HCT116 (cell line): ENCODE data around the gene CNBD2. TPM values are rescaled to one million over a fixed set of nuclear protein-coding genes. Genes with fewer than 3 reads are reported as not detected.

Source experiments
- ATAC-seq: fragments of 200-7000 bp; cut with Tn5 transposase; 2 replicates; pipeline ENCODE4 v1.9.1; 2020; ENCODE audit warnings: mild to moderate bottlenecking, moderate library complexity
- BruUV-seq: library from RNA; stranded (reverse); fragments of 400-500 nt; replicated peaks from 2 replicates; lab custom pipeline; 2021; lab: Mats Ljungman, UMichigan
- CTCF ChIA-PET: fragments of 300-600 bp; sonication (Branson Sonifier 250); formaldehyde crosslinking; loops from one replicate; lab custom pipeline; 2021; ENCODE audit warnings: antibody characterized with exemption; lab: Charles Lee
- POLR2A ChIA-PET: fragments of 300-600, 350-600 bp; sonication (Branson Sonifier 250); formaldehyde crosslinking; loops from one replicate; lab custom pipeline; 2021; ENCODE audit warnings: antibody characterized with exemption; lab: Charles Lee
- RAD21 ChIA-PET, 2 experiments: fragments of 300-600 bp; sonication (Branson Sonifier 250); formaldehyde crosslinking; loops; one replicate each; lab custom pipeline; 2023; ENCODE audit warnings: low total read pairs in 2 of 2; ENCODE audit not compliant: uncharacterized antibody in 2 of 2, unreplicated experiment in 2 of 2, low non-redundant PET in 1 of 2; lab: Charles Lee
- DNase-seq: peaks from one replicate; pipeline ENCODE4 v3.0.0-alpha.2; 2010; ENCODE audit warnings: low read depth, low spot score
- H2AFZ ChIP-seq: fragments of 200-600 bp; shearing (Covaris generic), sonication (generic); 2 replicates; pipeline ENCODE4 v1.6.1; 2017; ENCODE audit warnings: low read depth, mixed run types, mixed read lengths, antibody characterized with exemption, low read length; ENCODE audit not compliant: poor library complexity, severe bottlenecking
- H3K27ac ChIP-seq: 2 replicates; pipeline ENCODE4 v1.5.1; 2012; ENCODE audit warnings: low read depth, low read length
- H3K27me3 ChIP-seq: fragments of 200-600 bp; sonication (generic); 2 replicates; pipeline ENCODE4 v1.6.1; 2016; ENCODE audit warnings: mixed run types, low read length, mixed read lengths; ENCODE audit not compliant: insufficient read depth
- H3K36me3 ChIP-seq, 2 experiments: fragments of 200-500 bp in 1 of 2; fragments of 200-600 bp in 1 of 2; sonication (Bioruptor generic) in 1 of 2; sonication (generic) in 1 of 2; 2 replicates each; pipeline versions ENCODE4 v1.5.1 to v1.6.1; 2014 to 2016; ENCODE audit warnings: low read length in 2 of 2, inconsistent platforms in 1 of 2, mixed read lengths in 1 of 2, mixed run types in 1 of 2; ENCODE audit not compliant: insufficient read depth in 2 of 2, control insufficient read depth in 1 of 2
- H3K4me1 ChIP-seq, 2 experiments: fragments of 200-600 bp in 1 of 2; sonication (generic) in 1 of 2; 2 replicates each; pipeline versions ENCODE4 v1.5.1 to v1.6.1; 2012 to 2017; ENCODE audit warnings: low read length in 2 of 2, inconsistent platforms in 1 of 2, mild to moderate bottlenecking in 1 of 2, mixed read lengths in 1 of 2, mixed run types in 1 of 2, moderate library complexity in 1 of 2; ENCODE audit not compliant: insufficient read depth in 2 of 2, control insufficient read depth in 1 of 2
- H3K4me2 ChIP-seq: fragments of 200-600 bp; sonication (generic); 2 replicates; pipeline ENCODE4 v1.6.1; 2017; ENCODE audit warnings: mixed run types, low read length, mixed read lengths
- H3K4me3 ChIP-seq, 2 experiments: fragments of 200-600 bp in 1 of 2; sonication (generic) in 1 of 2; replicated peaks in 1 of 2; 2 replicates each; pipeline ENCODE4 v1.5.1; 2011 to 2016; ENCODE audit warnings: low read length in 2 of 2, control low read depth in 1 of 2, low read depth in 1 of 2, mild to moderate bottlenecking in 1 of 2, mixed read lengths in 1 of 2, mixed run types in 1 of 2
- H3K79me2 ChIP-seq: fragments of 200-600 bp; sonication (generic); 2 replicates; pipeline ENCODE4 v1.6.1; 2017; ENCODE audit warnings: mild to moderate bottlenecking, mixed run types, low read length, moderate library complexity, mixed read lengths; ENCODE audit not compliant: insufficient read depth
- H3K9ac ChIP-seq: fragments of 200-600 bp; sonication (generic); 2 replicates; pipeline ENCODE4 v1.6.1; 2016; ENCODE audit warnings: low read length, mixed read lengths
- H3K9me2 ChIP-seq: fragments of 200-600 bp; sonication (generic), shearing (Covaris generic); 2 replicates; pipeline ENCODE4 v1.6.1; 2017; ENCODE audit warnings: mixed run types, mild to moderate bottlenecking, moderate library complexity; ENCODE audit not compliant: insufficient read depth
- H3K9me3 ChIP-seq, 2 experiments: fragments of 200-500 bp in 1 of 2; fragments of 200-600 bp in 1 of 2; sonication (Bioruptor generic) in 1 of 2; sonication (generic) in 1 of 2; 2 replicates each; pipeline ENCODE4 v1.6.1; 2014 to 2017; ENCODE audit warnings: low read length in 2 of 2, mixed read lengths in 2 of 2, inconsistent platforms in 1 of 2, low read depth in 1 of 2, mild to moderate bottlenecking in 1 of 2, mixed run types in 1 of 2, moderate library complexity in 1 of 2; ENCODE audit not compliant: control insufficient read depth in 1 of 2, insufficient read depth in 1 of 2
- H4K20me1 ChIP-seq: fragments of 200-600 bp; sonication (generic), shearing (Covaris generic); 2 replicates; pipeline ENCODE4 v1.6.1; 2017; ENCODE audit warnings: mixed run types, mild to moderate bottlenecking, moderate library complexity; ENCODE audit not compliant: insufficient read depth
- CBX3 ChIP-seq: IDR thresholded peaks from 2 replicates; pipeline ENCODE4 v1.6.1; 2012; ENCODE audit warnings: low read depth
- CEBPB ChIP-seq: IDR thresholded peaks from 2 replicates; pipeline ENCODE4 v1.6.1; 2012; ENCODE audit warnings: low read depth
- EZH2 ChIP-seq: fragments of 200-600 bp; sonication (generic); IDR thresholded peaks from 2 replicates; pipeline ENCODE4 v1.6.1; 2017; ENCODE audit warnings: antibody characterized with exemption, mixed run types
- JUND ChIP-seq: IDR thresholded peaks from 2 replicates; pipeline ENCODE4 v1.6.1; 2012
- POLR2A ChIP-seq: IDR thresholded peaks from 2 replicates; pipeline ENCODE4 v1.7.0; 2011; ENCODE audit warnings: borderline replicate concordance; ENCODE audit not compliant: insufficient read depth, insufficient read length; ENCODE audit errors: extremely low read depth
- RAD21 ChIP-seq: IDR thresholded peaks from 2 replicates; pipeline ENCODE4 v1.6.1; 2012; ENCODE audit warnings: low read depth, mild to moderate bottlenecking
- SIN3A ChIP-seq: IDR thresholded peaks from 2 replicates; pipeline ENCODE4 v1.6.1; 2012; ENCODE audit warnings: low read depth
- SP1 ChIP-seq: IDR thresholded peaks from 2 replicates; pipeline ENCODE4 v1.6.1; 2012; ENCODE audit warnings: low read depth
- SRF ChIP-seq: IDR thresholded peaks from 2 replicates; pipeline ENCODE4 v1.6.1; 2012; ENCODE audit warnings: low read depth
- TCF7L2 ChIP-seq: IDR thresholded peaks from 2 replicates; pipeline ENCODE4 v1.7.0; 2011; ENCODE audit warnings: borderline replicate concordance, inconsistent platforms; ENCODE audit not compliant: insufficient read depth, insufficient read length; ENCODE audit errors: extremely low read depth
- YY1 ChIP-seq: IDR thresholded peaks from 2 replicates; pipeline ENCODE4 v1.6.1; 2011; ENCODE audit warnings: low read length, low read depth, moderate library complexity, mild to moderate bottlenecking; ENCODE audit not compliant: insufficient replicate concordance; ENCODE audit errors: extremely low read depth
- ZFX ChIP-seq: fragments of 450-650 bp; IDR thresholded peaks from 2 replicates; pipeline ENCODE4 v1.6.1; 2017
- ZNF274 ChIP-seq: fragments of 200-500 bp; sonication (Bioruptor generic); IDR thresholded peaks from 2 replicates; pipeline ENCODE4 v1.6.1; 2014; ENCODE audit warnings: mild to moderate bottlenecking, low read depth, low read length, inconsistent platforms
- intact Hi-C: fragments of 100-400 bp; cut with micrococcal nuclease; formaldehyde crosslinking; loops from 2 replicates; pipeline ENCODE4 v1.10.0; 2022
- total RNA-seq: library from RNA; stranded (reverse); gene quantifications from one replicate; pipeline ENCODE4 v1.2.1, GENCODE V29; 2021; ENCODE audit not compliant: unreplicated experiment
- TF ChIP-seq, protein P1 (sequence below): IDR thresholded peaks from 2 replicates; pipeline ENCODE4 v1.6.1; 2012; ENCODE audit warnings: low read depth
- TF ChIP-seq, protein P2 (sequence below): IDR thresholded peaks from 2 replicates; pipeline ENCODE4 v1.6.1; 2012
- TF ChIP-seq, protein P3 (sequence below): IDR thresholded peaks from 2 replicates; pipeline ENCODE4 v1.6.1; 2012

CNBD2 gene
- total RNA-seq, 1 experiment from 2014 or later = 3.1 TPM

DNA sequence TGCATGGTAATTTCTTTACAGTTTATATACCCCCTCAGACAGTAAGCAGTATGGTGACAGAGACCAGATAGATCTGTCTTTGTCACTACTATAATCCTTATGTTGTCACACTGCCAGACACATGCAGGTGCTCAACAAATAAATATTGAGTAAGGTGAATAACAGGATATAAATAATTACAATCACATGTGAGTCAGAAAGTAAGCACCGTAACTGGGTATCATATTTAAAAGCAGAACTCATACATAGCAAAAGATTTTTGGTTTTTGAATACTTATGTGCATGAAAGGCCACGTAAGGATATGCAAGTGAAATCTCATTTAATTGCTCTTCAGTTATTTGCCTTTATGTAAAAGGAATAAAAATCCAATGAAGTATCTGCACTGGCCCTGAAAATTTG, 17.4 kb downstream of the CNBD2 start:
- Histone ChIP-seq H3K36me3 (no peaks in the 10 kb centered on the region), H3K9me2 (no peaks in the 10 kb centered on the region), H3K9me3 (no peaks in the 10 kb centered on the region), H3K27me3 (no peaks in the 10 kb centered on the region), H3K27ac (no peak overlapping the region), H4K20me1 (no peaks in the 10 kb centered on the region), H3K79me2 (no peaks in the 10 kb centered on the region), H2AFZ (no peak overlapping the region), H3K4me1 (no peaks in the 10 kb centered on the region; a peak in 1 of 4 replicates), H3K4me3 (no peak overlapping the region), H3K9ac (no peak overlapping the region), H3K4me2 (no peak overlapping the region)
- intact Hi-C loops = no loop called here
- BruUV-seq = no TSS peak
- ChIA-PET RAD21 (no interaction called here), POLR2A (no interaction called here), CTCF (interaction anchor here (1.5 kb wide), 1 partner anchor 153 kb away, joined by 6 read pairs; no protein-coding TSS in a partner anchor)
- TF ChIP-seq SIN3A (no peak), CBX3 (no peak), CEBPB (no peak), EZH2 (no peak), SP1 (no peak), ZFX (no peak), RAD21 (no peak), ZNF274 (no peak), JUND (no peak), YY1 (no peak), SRF (no peak), POLR2A (no peak), TCF7L2 (no peak)
- TF ChIP-seq, protein P1, sequence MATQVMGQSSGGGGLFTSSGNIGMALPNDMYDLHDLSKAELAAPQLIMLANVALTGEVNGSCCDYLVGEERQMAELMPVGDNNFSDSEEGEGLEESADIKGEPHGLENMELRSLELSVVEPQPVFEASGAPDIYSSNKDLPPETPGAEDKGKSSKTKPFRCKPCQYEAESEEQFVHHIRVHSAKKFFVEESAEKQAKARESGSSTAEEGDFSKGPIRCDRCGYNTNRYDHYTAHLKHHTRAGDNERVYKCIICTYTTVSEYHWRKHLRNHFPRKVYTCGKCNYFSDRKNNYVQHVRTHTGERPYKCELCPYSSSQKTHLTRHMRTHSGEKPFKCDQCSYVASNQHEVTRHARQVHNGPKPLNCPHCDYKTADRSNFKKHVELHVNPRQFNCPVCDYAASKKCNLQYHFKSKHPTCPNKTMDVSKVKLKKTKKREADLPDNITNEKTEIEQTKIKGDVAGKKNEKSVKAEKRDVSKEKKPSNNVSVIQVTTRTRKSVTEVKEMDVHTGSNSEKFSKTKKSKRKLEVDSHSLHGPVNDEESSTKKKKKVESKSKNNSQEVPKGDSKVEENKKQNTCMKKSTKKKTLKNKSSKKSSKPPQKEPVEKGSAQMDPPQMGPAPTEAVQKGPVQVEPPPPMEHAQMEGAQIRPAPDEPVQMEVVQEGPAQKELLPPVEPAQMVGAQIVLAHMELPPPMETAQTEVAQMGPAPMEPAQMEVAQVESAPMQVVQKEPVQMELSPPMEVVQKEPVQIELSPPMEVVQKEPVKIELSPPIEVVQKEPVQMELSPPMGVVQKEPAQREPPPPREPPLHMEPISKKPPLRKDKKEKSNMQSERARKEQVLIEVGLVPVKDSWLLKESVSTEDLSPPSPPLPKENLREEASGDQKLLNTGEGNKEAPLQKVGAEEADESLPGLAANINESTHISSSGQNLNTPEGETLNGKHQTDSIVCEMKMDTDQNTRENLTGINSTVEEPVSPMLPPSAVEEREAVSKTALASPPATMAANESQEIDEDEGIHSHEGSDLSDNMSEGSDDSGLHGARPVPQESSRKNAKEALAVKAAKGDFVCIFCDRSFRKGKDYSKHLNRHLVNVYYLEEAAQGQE = no peak
- TF ChIP-seq, protein P2, sequence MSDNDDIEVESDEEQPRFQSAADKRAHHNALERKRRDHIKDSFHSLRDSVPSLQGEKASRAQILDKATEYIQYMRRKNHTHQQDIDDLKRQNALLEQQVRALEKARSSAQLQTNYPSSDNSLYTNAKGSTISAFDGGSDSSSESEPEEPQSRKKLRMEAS = no peak
- TF ChIP-seq, protein P3, sequence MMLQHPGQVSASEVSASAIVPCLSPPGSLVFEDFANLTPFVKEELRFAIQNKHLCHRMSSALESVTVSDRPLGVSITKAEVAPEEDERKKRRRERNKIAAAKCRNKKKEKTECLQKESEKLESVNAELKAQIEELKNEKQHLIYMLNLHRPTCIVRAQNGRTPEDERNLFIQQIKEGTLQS = no peak
- DNase-seq (no peak), ATAC-seq (no peak)
